Measurements from ENCODE around the gene SLC25A22. TPM values are rescaled to one million over a fixed set of nuclear protein-coding genes. Genes with fewer than 3 reads are reported as not detected.

Gene SLC25A22
- total and polyA plus RNA-seq, 10 of the 15 experiments (the other 5 are each of a cell fraction or from before 2014, with no cell fraction given) = 0.27 to 27.0 (median 8.2) TPM

GRCh38 chr11:813456-814096, 15.5 kb upstream of the SLC25A22 start (continued):
- TF ChIP-seq E2F8 (IDR thresholded peaks at IDR 0.05; ENCODE audit: low read depth, partially characterized antibody) (no peak), ZBTB33 (IDR thresholded peaks at IDR 0.05) (no peak), BRCA1 (IDR thresholded peaks at IDR 0.05; ENCODE audit: low read depth, low read length) (no peak), MTA2 (IDR thresholded peaks at IDR 0.05; ENCODE audit: low read depth) (no peak), JUNB (IDR thresholded peaks at IDR 0.05) (no peak), HSF1 (IDR thresholded peaks at IDR 0.05; ENCODE audit: low read depth, low read length) (no peak), ZBTB4 (CRISPR knock-in tag; IDR thresholded peaks at IDR 0.05) (no peak), ZSCAN29 (IDR thresholded peaks at IDR 0.05) (no peak), POLR2AphosphoS5 (IDR thresholded peaks at IDR 0.05; ENCODE audit: low read length) (peak; percentile 68; the same call in 1 of the 2 replicates), SMARCA5 (IDR thresholded peaks at IDR 0.05) (no peak), BACH1 (IDR thresholded peaks at IDR 0.05; ENCODE audit: borderline replicate concordance) (peak; percentile 51; the same call in 1 of the 2 replicates), BCL3 (IDR thresholded peaks at IDR 0.05; ENCODE audit: borderline replicate concordance, insufficient read depth, low read depth, low read length, poor library complexity, severe bottlenecking) (peak; percentile 34), HDAC2 (IDR thresholded peaks at IDR 0.05) (no peak), NFYB (IDR thresholded peaks at IDR 0.05; ENCODE audit: insufficient read depth, low read depth, low read length) (no peak), NR2F1 (conservative IDR thresholded peaks at IDR 0.05) (no peak), RAD51 (IDR thresholded peaks at IDR 0.05) (no peak), IRF4 (IDR thresholded peaks at IDR 0.05; ENCODE audit: low read depth, low read length) (no peak)
